A673 (cell line): Measurements from ENCODE around the gene SVOP. TPM values are rescaled to one million over a fixed set of nuclear protein-coding genes. Genes with fewer than 3 reads are reported as not detected.

ENCODE experiments used
- BruUV-seq: library from RNA; stranded (reverse); fragments of 400-500 nt; replicated peaks from 2 replicates; lab custom pipeline; 2021; lab: Mats Ljungman, UMichigan
- CTCF ChIA-PET: fragments of 300-600 bp; sonication (Branson Sonifier 250); formaldehyde crosslinking; loops from one replicate; lab custom pipeline; 2022; ENCODE audit warnings: antibody characterized with exemption; lab: Charles Lee
- POLR2A ChIA-PET: fragments of 300-600 bp; sonication (Branson Sonifier 250); formaldehyde crosslinking; loops from one replicate; lab custom pipeline; 2022; ENCODE audit warnings: antibody characterized with exemption; ENCODE audit not compliant: low non-redundant PET; lab: Charles Lee
- DNase-seq: peaks from one replicate; pipeline ENCODE4 v3.0.0-alpha.2; 2015; ENCODE audit warnings: low spot score
- H3K27ac ChIP-seq: fragments of 200-600 bp; sonication (generic); 2 replicates; pipeline ENCODE4 v1.5.1; 2016; ENCODE audit warnings: mixed run types, low read depth, mild to moderate bottlenecking, mixed read lengths, antibody characterized with exemption, low read length; ENCODE audit not compliant: poor library complexity, severe bottlenecking
- H3K27me3 ChIP-seq: fragments of 200-600 bp; sonication (generic); replicated peaks from 2 replicates; pipeline ENCODE4 v1.6.1; 2017; ENCODE audit warnings: mixed run types, low read depth, mild to moderate bottlenecking, mixed read lengths, antibody characterized with exemption, low read length; ENCODE audit not compliant: insufficient read depth, poor library complexity
- H3K36me3 ChIP-seq: fragments of 200-600 bp; sonication (generic); 2 replicates; pipeline ENCODE4 v1.6.1; 2016; ENCODE audit warnings: mixed run types, mild to moderate bottlenecking, mixed read lengths, antibody characterized with exemption, low read length; ENCODE audit not compliant: insufficient read depth, poor library complexity, severe bottlenecking
- H3K4me1 ChIP-seq: fragments of 200-600 bp; sonication (generic); 2 replicates; pipeline ENCODE4 v1.6.1; 2017; ENCODE audit warnings: mixed run types, mild to moderate bottlenecking, mixed read lengths, antibody characterized with exemption, low read length; ENCODE audit not compliant: insufficient read depth, poor library complexity, severe bottlenecking
- H3K4me3 ChIP-seq: fragments of 200-600 bp; sonication (generic); 2 replicates; pipeline ENCODE4 v1.5.1; 2016; ENCODE audit warnings: low read depth, mixed run types, mild to moderate bottlenecking, mixed read lengths, low read length; ENCODE audit not compliant: poor library complexity, severe bottlenecking
- H3K9me3 ChIP-seq: fragments of 200-600 bp; sonication (generic); 2 replicates; pipeline ENCODE4 v1.6.1; 2016; ENCODE audit warnings: mixed run types, low read depth, mild to moderate bottlenecking, mixed read lengths, antibody characterized with exemption, low read length; ENCODE audit not compliant: poor library complexity, severe bottlenecking
- CTCF ChIP-seq: fragments of 300-800, 200-600 bp; sonication (generic); conservative IDR thresholded peaks from 2 replicates; pipeline ENCODE4 v1.5.1; 2017; ENCODE audit warnings: low read depth, mild to moderate bottlenecking, antibody characterized with exemption, low read length, moderate library complexity, mixed read lengths
- EZH2 ChIP-seq: fragments of 200-600 bp; sonication (generic); IDR thresholded peaks from 2 replicates; pipeline ENCODE4 v1.6.1; 2017; ENCODE audit warnings: borderline replicate concordance, low read depth, mild to moderate bottlenecking, mixed read lengths, antibody characterized with exemption, low read length; ENCODE audit not compliant: poor library complexity, severe bottlenecking
- intact Hi-C: fragments of 100-400 bp; cut with micrococcal nuclease; formaldehyde crosslinking; loops from one replicate; pipeline ENCODE4 v1.10.0; 2022; ENCODE audit not compliant: unreplicated experiment
- total RNA-seq: library from RNA; stranded (reverse); gene quantifications from 2 replicates; pipeline ENCODE4 v1.2.3, GENCODE V29; 2021

Gene SVOP
- total RNA-seq, 1 experiment from 2014 or later, result not detected

- intact Hi-C loops, result no loop called here
- H3K36me3 ChIP-seq, result no peaks in the 10 kb centered on the region
- H3K27me3 ChIP-seq, result no peaks in the 10 kb centered on the region
- no peaks in the 10 kb centered on the region for H3K4me1 ChIP-seq
- TF ChIP-seq EZH2, result no peak
- TF ChIP-seq CTCF, result no peak
- peak; percentile 19 for DNase-seq
- POLR2A ChIA-PET, result no interaction called here
- BruUV-seq, result no TSS peak
- H3K9me3 ChIP-seq, result no peaks in the 10 kb centered on the region
- CTCF ChIA-PET, result no interaction called here
- no peak overlapping the region for H3K4me3 ChIP-seq
- no peak overlapping the region for H3K27ac ChIP-seq
Measured at GRCh38 chr12:108890208-108890607, 130.7 kb downstream of the SVOP start.

GRCh38 chr12:108888031-108888430 lies 132.8 kb downstream of the SVOP start:
- H3K27me3 ChIP-seq, result no peaks in the 10 kb centered on the region
- H3K4me3 ChIP-seq, result no peak overlapping the region
- ChIA-PET CTCF (no interaction called here), POLR2A (no interaction called here)
- no peak for TF ChIP-seq EZH2
- BruUV-seq, result no TSS peak
- intact Hi-C loops, result no loop called here
- no peak for DNase-seq
- no peaks in the 10 kb centered on the region for H3K4me1 ChIP-seq
- H3K9me3 ChIP-seq, result no peaks in the 10 kb centered on the region
- H3K27ac ChIP-seq, result no peak overlapping the region
- H3K36me3 ChIP-seq, result no peaks in the 10 kb centered on the region

- H3K27ac ChIP-seq, result no peak overlapping the region
- no peaks in the 10 kb centered on the region for H3K36me3 ChIP-seq
- TF ChIP-seq EZH2 (no peak), CTCF (no peak)
- no peaks in the 10 kb centered on the region for H3K9me3 ChIP-seq
- no peak for DNase-seq
- ChIA-PET CTCF (no interaction called here), POLR2A (no interaction called here)
- H3K4me1 ChIP-seq, result no peaks in the 10 kb centered on the region
- no peaks in the 10 kb centered on the region for H3K27me3 ChIP-seq
- intact Hi-C loops, result no loop called here
- no TSS peak for BruUV-seq
- H3K4me3 ChIP-seq, result no peak overlapping the region
Measured at GRCh38 chr12:108886873-108887629, 133.8 kb downstream of the SVOP start.
